ENCODE measurements around the gene TBCEL.

DNA sequence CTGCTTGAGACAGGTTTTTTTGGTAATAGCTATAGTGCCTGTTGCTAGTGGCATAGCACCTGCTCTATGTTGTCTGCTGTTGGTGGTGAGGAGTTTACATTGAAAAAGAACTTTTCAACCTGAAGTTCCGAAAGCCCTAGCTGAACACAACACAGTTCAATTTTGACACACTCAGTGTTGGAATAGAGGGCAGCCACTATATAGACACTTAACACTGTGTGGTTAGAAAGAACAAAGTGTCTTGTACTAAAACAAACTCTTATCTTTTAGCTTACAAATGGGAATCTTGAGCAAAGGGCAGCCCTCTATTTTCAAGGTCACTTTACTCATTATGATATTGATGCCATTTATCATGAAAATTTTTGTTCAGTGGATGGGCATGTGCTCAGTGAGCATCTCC lies 18.4 kb downstream of the TBCEL start:
- no peak for TF ChIP-seq EZH2 (IDR thresholded peaks at IDR 0.05; ENCODE audit: borderline replicate concordance, low read depth, low read length, severe bottlenecking)
- TF ChIP-seq, protein P1, sequence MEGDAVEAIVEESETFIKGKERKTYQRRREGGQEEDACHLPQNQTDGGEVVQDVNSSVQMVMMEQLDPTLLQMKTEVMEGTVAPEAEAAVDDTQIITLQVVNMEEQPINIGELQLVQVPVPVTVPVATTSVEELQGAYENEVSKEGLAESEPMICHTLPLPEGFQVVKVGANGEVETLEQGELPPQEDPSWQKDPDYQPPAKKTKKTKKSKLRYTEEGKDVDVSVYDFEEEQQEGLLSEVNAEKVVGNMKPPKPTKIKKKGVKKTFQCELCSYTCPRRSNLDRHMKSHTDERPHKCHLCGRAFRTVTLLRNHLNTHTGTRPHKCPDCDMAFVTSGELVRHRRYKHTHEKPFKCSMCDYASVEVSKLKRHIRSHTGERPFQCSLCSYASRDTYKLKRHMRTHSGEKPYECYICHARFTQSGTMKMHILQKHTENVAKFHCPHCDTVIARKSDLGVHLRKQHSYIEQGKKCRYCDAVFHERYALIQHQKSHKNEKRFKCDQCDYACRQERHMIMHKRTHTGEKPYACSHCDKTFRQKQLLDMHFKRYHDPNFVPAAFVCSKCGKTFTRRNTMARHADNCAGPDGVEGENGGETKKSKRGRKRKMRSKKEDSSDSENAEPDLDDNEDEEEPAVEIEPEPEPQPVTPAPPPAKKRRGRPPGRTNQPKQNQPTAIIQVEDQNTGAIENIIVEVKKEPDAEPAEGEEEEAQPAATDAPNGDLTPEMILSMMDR (IDR thresholded peaks at IDR 0.05; ENCODE audit: extremely low read depth in 1 of 2, insufficient read depth in 1 of 2, low read depth in 1 of 2, low read length in 2 of 2), result no peak

Data from endothelial cell of umbilical vein (primary cell).